GM23248 (cell line): ENCODE measurements around the gene KCNQ5. TPM values are rescaled to one million over a fixed set of nuclear protein-coding genes. Genes with fewer than 3 reads are reported as not detected.

Experiments used
- DNase-seq: peaks from one replicate; pipeline ENCODE4 v3.0.0-alpha.2; 2015
- H2AFZ ChIP-seq: fragments of 200-600 bp; sonication (generic); 2 replicates; pipeline ENCODE4 v1.6.1; 2016; ENCODE audit warnings: antibody characterized with exemption
- H3F3A ChIP-seq: fragments of 200-600 bp; sonication (generic); 2 replicates; pipeline ENCODE4 v1.6.1; 2016; ENCODE audit warnings: mild to moderate bottlenecking, antibody characterized with exemption, mixed run types; ENCODE audit not compliant: insufficient read depth
- H3K27ac ChIP-seq: fragments of 200-600 bp; sonication (generic); 2 replicates; pipeline ENCODE4 v1.5.1; 2016; ENCODE audit warnings: mild to moderate bottlenecking
- H3K27me3 ChIP-seq: fragments of 200-600 bp; sonication (generic); replicated peaks from 2 replicates; pipeline ENCODE4 v1.6.1; 2016; ENCODE audit warnings: mild to moderate bottlenecking; ENCODE audit not compliant: insufficient read depth
- H3K36me3 ChIP-seq: fragments of 200-600 bp; sonication (generic); 2 replicates; pipeline ENCODE4 v1.6.1; 2016; ENCODE audit warnings: low read depth, mild to moderate bottlenecking
- H3K4me1 ChIP-seq: fragments of 200-600 bp; sonication (generic); 2 replicates; pipeline ENCODE4 v1.6.1; 2016; ENCODE audit warnings: mild to moderate bottlenecking; ENCODE audit not compliant: insufficient read depth
- H3K4me2 ChIP-seq: fragments of 200-600 bp; sonication (generic); one replicate; pipeline ENCODE4 v1.6.1; 2016; ENCODE audit warnings: mild to moderate bottlenecking; ENCODE audit not compliant: unreplicated experiment
- H3K4me3 ChIP-seq: fragments of 200-600 bp; sonication (generic); 2 replicates; pipeline ENCODE4 v1.5.1; 2016; ENCODE audit warnings: mild to moderate bottlenecking
- H3K79me2 ChIP-seq: fragments of 200-600 bp; sonication (generic); 2 replicates; pipeline ENCODE4 v1.6.1; 2016; ENCODE audit warnings: mild to moderate bottlenecking; ENCODE audit not compliant: insufficient read depth
- H3K9ac ChIP-seq: fragments of 200-600 bp; sonication (generic); 2 replicates; pipeline ENCODE4 v1.6.1; 2016; ENCODE audit warnings: mild to moderate bottlenecking
- H3K9me2 ChIP-seq: fragments of 200-600 bp; sonication (generic); 2 replicates; pipeline ENCODE4 v1.6.1; 2016; ENCODE audit warnings: mixed run types, mild to moderate bottlenecking, moderate library complexity; ENCODE audit not compliant: insufficient read depth
- H3K9me3 ChIP-seq: fragments of 200-600 bp; sonication (generic); one replicate; pipeline ENCODE4 v1.6.1; 2017; ENCODE audit warnings: low read depth
- H4K20me1 ChIP-seq: fragments of 200-600 bp; sonication (generic); 2 replicates; pipeline ENCODE4 v1.6.0; 2016; ENCODE audit not compliant: insufficient read depth
- EZH2 ChIP-seq: fragments of 200-600 bp; sonication (generic); IDR thresholded peaks from 2 replicates; pipeline ENCODE4 v1.6.1; 2018; ENCODE audit warnings: antibody characterized with exemption, mild to moderate bottlenecking; ENCODE audit not compliant: insufficient read depth, poor library complexity, severe bottlenecking
- EZH2phosphoT487 ChIP-seq: fragments of 200-600 bp; sonication (generic); IDR thresholded peaks from 2 replicates; pipeline ENCODE4 v1.6.1; 2018; ENCODE audit warnings: antibody characterized with exemption, moderate library complexity, mild to moderate bottlenecking, low read depth; ENCODE audit not compliant: insufficient read depth
- WGBS, 2 experiments: methylation state at CpG; one replicate each; pipeline ENCODE4 v1.1.6; 2015 to 2017; ENCODE audit warnings: low lambda C conversion rate in 2 of 2, low coverage in 1 of 2; ENCODE audit errors: missing lambda C conversion rate in 2 of 2; 5-methylcytosine and 5-hydroxymethylcytosine counted together
- in situ Hi-C: fragments of 300-500 bp; cut with MboI; formaldehyde crosslinking; loops from 2 replicates; pipeline ENCODE4 v1.15.0; 2020
- polyA plus RNA-seq: library from polyadenylated mRNA; unstranded; fragments of >200 nt; fragmentation: Nextera tagmentation; extraction: Ambion mirVana; gene quantifications from 2 replicates; pipeline ENCODE4 v1.2.1, GENCODE V29; 2016
- total RNA-seq: library from RNA; depleted of rRNA; stranded (reverse); fragments of >200 nt; shearing (Covaris generic); gene quantifications from 2 replicates; pipeline ENCODE4 v1.2.3, GENCODE V29; 2014

The KCNQ5 gene
- total and polyA plus RNA-seq, 2 experiments from 2014 or later = 5.7 to 10.8 TPM

DNA sequence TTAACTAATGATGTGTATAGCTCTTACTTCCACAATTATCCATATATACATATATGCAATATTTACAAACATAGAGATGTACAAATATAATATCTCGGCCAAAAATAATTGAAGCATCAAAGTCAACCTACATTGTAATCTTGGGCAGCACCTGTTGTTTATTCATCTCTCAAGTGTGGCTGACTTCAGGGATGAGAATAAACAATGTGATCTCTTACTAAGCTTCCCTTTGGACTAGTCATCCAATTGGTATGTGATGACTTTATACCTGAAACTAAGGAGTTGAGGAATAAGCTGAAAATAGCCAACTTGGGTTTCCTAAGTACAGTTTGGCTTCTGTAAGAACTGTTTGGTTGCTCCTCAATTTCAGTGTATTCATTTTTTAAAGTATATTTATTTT lies 346.8 kb downstream of the KCNQ5 start:
- H3K27me3 ChIP-seq = no peaks in the 10 kb centered on the region
- in situ Hi-C loops = no loop called here
- H2AFZ ChIP-seq = no peak overlapping the region
- peaks cover 16% of the 10 kb centered on the region for H3K4me1 ChIP-seq
- H3F3A ChIP-seq = peaks cover 6% of the 10 kb centered on the region
- H3K36me3 ChIP-seq = no peaks in the 10 kb centered on the region
- no peak overlapping the region for H3K9ac ChIP-seq
- TF ChIP-seq EZH2phosphoT487 (no peak), EZH2 (no peak)
- H3K4me2 ChIP-seq = no peak overlapping the region
- DNase-seq = peak; percentile 40
- H3K9me3 ChIP-seq = no peaks in the 10 kb centered on the region
- H4K20me1 ChIP-seq = no peaks in the 10 kb centered on the region
- H3K79me2 ChIP-seq = no peaks in the 10 kb centered on the region
- no peak overlapping the region for H3K27ac ChIP-seq
- 75 to 82% methylated on average over 1 of the region's 1 CpG for WGBS, 2 experiments
- no peaks in the 10 kb centered on the region for H3K9me2 ChIP-seq
- H3K4me3 ChIP-seq = no peak overlapping the region

DNA sequence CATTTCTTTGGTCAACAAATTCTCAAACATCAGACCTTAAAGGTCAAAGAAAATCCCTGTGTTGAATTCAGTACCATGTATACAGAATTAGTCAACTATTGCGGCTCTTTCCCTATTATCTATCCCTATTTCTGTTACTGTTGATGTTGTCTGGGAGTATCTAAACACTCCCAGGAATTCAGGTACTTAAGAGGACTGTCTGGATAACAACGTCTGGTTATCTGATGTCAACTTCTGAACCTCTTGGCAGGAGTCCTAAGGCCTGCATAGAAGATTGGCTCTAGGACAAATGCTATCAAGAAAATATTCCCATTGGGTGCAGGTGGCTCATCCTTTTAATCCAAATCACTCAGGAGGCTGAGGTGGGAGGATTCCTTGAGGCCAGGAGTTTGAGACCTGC lies 347.8 kb downstream of the KCNQ5 start:
- Histone ChIP-seq H3K36me3 (no peaks in the 10 kb centered on the region), H3K4me3 (no peak overlapping the region), H3K27ac (no peak overlapping the region), H3F3A (peaks cover 6% of the 10 kb centered on the region), H3K27me3 (no peaks in the 10 kb centered on the region), H3K9me3 (no peaks in the 10 kb centered on the region), H3K4me2 (no peak overlapping the region), H3K9me2 (no peaks in the 10 kb centered on the region), H3K9ac (no peak overlapping the region), H4K20me1 (no peaks in the 10 kb centered on the region), H2AFZ (no peak overlapping the region), H3K79me2 (no peaks in the 10 kb centered on the region), H3K4me1 (peaks cover 16% of the 10 kb centered on the region)
- in situ Hi-C loops = no loop called here
- TF ChIP-seq EZH2 = no peak
- no peak for TF ChIP-seq EZH2phosphoT487
- DNase-seq = no peak
- WGBS, 2 experiments = 50 to 51% methylated on average over 2 of the region's 2 CpGs

DNA sequence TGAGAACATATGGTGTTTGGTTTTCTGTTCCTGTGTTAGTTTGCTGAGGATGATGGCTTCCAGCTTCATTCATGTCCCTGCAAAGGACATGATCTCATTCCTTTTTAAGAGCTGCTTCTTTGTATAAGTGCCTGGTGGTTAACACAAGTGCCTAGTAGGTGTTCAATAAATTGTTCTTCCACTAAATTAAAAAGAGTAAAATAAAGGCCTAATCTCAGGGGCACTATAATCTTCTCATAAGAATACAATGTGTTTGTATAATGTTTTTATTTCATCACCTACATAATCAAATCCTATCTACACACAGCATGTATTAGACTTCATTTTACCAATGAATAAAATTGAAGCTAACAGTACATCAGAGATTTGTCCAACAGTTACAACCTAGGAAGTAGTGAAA lies 350.7 kb downstream of the KCNQ5 start:
- Histone ChIP-seq H3K79me2 (no peaks in the 10 kb centered on the region), H3K9ac (no peak overlapping the region), H3K9me3 (no peaks in the 10 kb centered on the region), H2AFZ (no peak overlapping the region), H4K20me1 (no peaks in the 10 kb centered on the region), H3K9me2 (no peaks in the 10 kb centered on the region), H3K36me3 (no peaks in the 10 kb centered on the region), H3K4me2 (no peak overlapping the region), H3K4me3 (no peak overlapping the region), H3K27me3 (no peaks in the 10 kb centered on the region), H3K27ac (no peak overlapping the region), H3F3A (0 out of 2 replicates have a peak, but pooled peaks cover 7% of the 10 kb centered on the region), H3K4me1 (0 out of 2 replicates have a peak, but pooled peaks cover 4% of the 10 kb centered on the region)
- TF ChIP-seq EZH2phosphoT487 = no peak
- no peak for TF ChIP-seq EZH2
- in situ Hi-C loops = no loop called here
- no peak for DNase-seq

DNA sequence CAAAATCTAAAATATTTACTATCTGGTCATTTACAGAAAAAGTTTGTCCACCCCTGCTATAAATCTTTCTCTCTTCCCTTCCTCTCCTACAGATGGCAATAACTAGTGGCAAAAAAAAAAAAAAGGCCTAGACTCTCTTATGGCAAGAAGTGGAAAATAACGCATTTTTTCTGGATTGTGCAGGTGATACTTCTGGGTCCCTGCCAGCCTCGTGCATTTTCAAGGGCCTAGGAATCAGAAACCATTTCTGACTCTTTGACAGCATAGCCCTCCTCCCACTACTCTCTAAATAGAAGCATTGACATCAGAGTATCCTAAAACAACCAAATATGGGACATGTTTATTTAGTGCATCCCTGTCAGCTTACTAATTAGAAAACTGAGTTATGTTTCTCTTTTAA lies 352.4 kb downstream of the KCNQ5 start:
- no peak for TF ChIP-seq EZH2phosphoT487
- TF ChIP-seq EZH2 = no peak

DNA sequence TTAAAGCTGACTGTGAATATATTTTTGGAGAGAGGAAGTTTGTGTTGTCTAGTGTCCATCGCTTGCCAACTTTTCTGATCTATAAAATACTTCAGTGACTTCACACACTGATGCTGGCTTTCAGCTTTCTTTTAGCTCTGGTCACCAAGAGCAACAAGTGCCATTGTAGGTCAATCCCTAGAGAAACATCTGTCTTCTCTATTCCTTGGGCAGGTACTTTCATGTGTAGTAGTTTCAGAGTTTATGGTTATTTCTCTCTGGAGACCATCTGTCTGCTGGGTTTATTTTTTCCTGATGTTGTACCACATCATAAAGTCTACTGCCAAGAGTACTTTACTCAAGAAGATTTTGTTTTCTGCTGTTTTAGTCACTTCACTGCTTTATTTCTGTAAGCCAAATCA lies 353.5 kb downstream of the KCNQ5 start:
- no peak for DNase-seq

More for the DNA sequence above, 352.4 kb downstream of the KCNQ5 start:
- DNase-seq = no peak
- Histone ChIP-seq H3K27me3 (no peaks in the 10 kb centered on the region), H3K36me3 (no peaks in the 10 kb centered on the region), H3F3A (0 out of 2 replicates have a peak, but pooled peaks cover 7% of the 10 kb centered on the region), H3K9me2 (no peaks in the 10 kb centered on the region), H3K4me3 (no peak overlapping the region), H3K79me2 (no peaks in the 10 kb centered on the region), H4K20me1 (no peaks in the 10 kb centered on the region), H3K9ac (no peak overlapping the region), H3K4me2 (no peak overlapping the region), H2AFZ (no peak overlapping the region), H3K9me3 (no peaks in the 10 kb centered on the region), H3K4me1 (no peaks in the 10 kb centered on the region), H3K27ac (no peak overlapping the region)
- in situ Hi-C loops = no loop called here
- 44 to 52% methylated on average over 2 of the region's 2 CpGs for WGBS, 2 experiments

More for the DNA sequence above, 353.5 kb downstream of the KCNQ5 start:
- Histone ChIP-seq H3K9ac (no peak overlapping the region), H3F3A (0 out of 2 replicates have a peak, but pooled peaks cover 7% of the 10 kb centered on the region), H2AFZ (no peak overlapping the region), H3K4me3 (no peak overlapping the region), H4K20me1 (no peaks in the 10 kb centered on the region), H3K79me2 (no peaks in the 10 kb centered on the region), H3K27me3 (no peaks in the 10 kb centered on the region), H3K9me3 (no peaks in the 10 kb centered on the region), H3K9me2 (no peaks in the 10 kb centered on the region), H3K27ac (no peak overlapping the region), H3K36me3 (no peaks in the 10 kb centered on the region), H3K4me1 (no peaks in the 10 kb centered on the region), H3K4me2 (no peak overlapping the region)
- TF ChIP-seq EZH2 (no peak), EZH2phosphoT487 (no peak)
- in situ Hi-C loops = no loop called here
- 56 to 75% methylated on average over 1 of the region's 1 CpG for whole genome bisulfite sequencing, 2 experiments
